Vagina (tissue), 2 donors: ENCODE data around the gene UNC93A.

Source experiments
- CTCF ChIP-seq, 3 experiments: fragments of 450-650 bp in 2 of 3; fragments of 200-600 bp in 1 of 3; sonication (generic) in 1 of 3; IDR thresholded peaks; one replicate each; pipeline ENCODE4 v1.5.1; 2017 to 2019; ENCODE audit warnings: antibody characterized with exemption in 3 of 3, mild to moderate bottlenecking in 2 of 3, moderate library complexity in 2 of 3
- POLR2AphosphoS5 ChIP-seq, 2 donors: sonication (generic); formaldehyde crosslinking; IDR thresholded peaks; one replicate each; pipeline ENCODE4 v1.9.0; 2017; ENCODE audit warnings: antibody characterized with exemption in 2 of 2, mild to moderate bottlenecking in 2 of 2, low read depth in 1 of 2; ENCODE audit not compliant: insufficient read depth in 1 of 2

GRCh38 chr6:167258646-167259045 lies 32.5 kb upstream of the UNC93A start:
- TF ChIP-seq CTCF (IDR thresholded peaks at IDR 0.05): no peak
- no peak for TF ChIP-seq POLR2AphosphoS5 (IDR thresholded peaks at IDR 0.05; ENCODE audit: insufficient read depth in 1 of 2, low read depth in 1 of 2)
